BLaER1 treated with 17β-estradiol and CSF1 and Interleukin-3, amounts not matched to agents 10 nM and 100 nM (cell line): Measurements from ENCODE around the gene MTX1.

Experiments used
- H3K27ac ChIP-seq, 11 experiments: shearing (Covaris generic); formaldehyde crosslinking; 2 replicates each; pipeline ENCODE4 v1.8.1; 2022
- H3K27me3 ChIP-seq, 11 experiments: shearing (Covaris generic); formaldehyde crosslinking; 2 replicates each; pipeline ENCODE4 v1.8.1; 2022
- H3K36me3 ChIP-seq, 11 experiments: shearing (Covaris generic); formaldehyde crosslinking; 2 replicates each; pipeline ENCODE4 v1.8.1; 2022
- H3K4me1 ChIP-seq, 10 experiments: shearing (Covaris generic); formaldehyde crosslinking; 2 replicates each; pipeline ENCODE4 v1.8.1; 2022
- H3K4me2 ChIP-seq, 11 experiments: shearing (Covaris generic); formaldehyde crosslinking; 2 replicates each; pipeline ENCODE4 v1.8.1; 2022
- H3K4me3 ChIP-seq, 10 experiments: shearing (Covaris generic); formaldehyde crosslinking; 2 replicates each; pipeline ENCODE4 v1.8.1; 2022
- H3K9ac ChIP-seq, 11 experiments: shearing (Covaris generic); formaldehyde crosslinking; 2 replicates each; pipeline ENCODE4 v1.8.1; 2022
- H3K9me3 ChIP-seq, 11 experiments: shearing (Covaris generic); formaldehyde crosslinking; replicated peaks in 1 of 11; 2 replicates each; pipeline ENCODE4 v1.8.1; 2022
- H4K20me1 ChIP-seq, 11 experiments: shearing (Covaris generic); formaldehyde crosslinking; 2 replicates each; pipeline ENCODE4 v1.8.1; 2022
- Cebpa-rat ChIP-seq, 11 experiments: shearing (Covaris generic); IDR thresholded peaks; 2 replicates each; pipeline ENCODE4 v1.8.1; 2022

MTX1 gene

GRCh38 chr1:155250633-155251449, 42.3 kb downstream of the MTX1 start:
- H3K9ac ChIP-seq, result peak overlapping the region; percentile 69 to 92 (median 82)
- H3K4me2 ChIP-seq, result peak overlapping the region; percentile 72 to 97 (median 88)

GRCh38 chr1:155251566-155251965, 43.1 kb downstream of the MTX1 start:
- peak overlapping the region; percentile 58 to 97 (median 72); a peak in 21 of 22 replicates for H3K4me2 ChIP-seq

More at GRCh38 chr1:155250633-155251449, 42.3 kb downstream of the MTX1 start:
- H4K20me1 ChIP-seq, result peaks cover 0 to 4% (median 0%) of the 10 kb centered on the region in 11 experiments; a peak in 1 of 22 replicates
- no peaks in the 10 kb centered on the region for H3K27me3 ChIP-seq
- peak overlapping the region; percentile 59 to 83 (median 78); a peak in 20 of 22 replicates for H3K27ac ChIP-seq
- peak overlapping the region; percentile 54 to 79 (median 64) for H3K4me3 ChIP-seq
- no peak for TF ChIP-seq Cebpa-rat (IDR thresholded peaks at IDR 0.05)
- H3K4me1 ChIP-seq, result peaks cover 41 to 58% (median 52%) of the 10 kb centered on the region in 10 experiments
- peaks cover 6 to 33% (median 16%) of the 10 kb centered on the region in 11 experiments; a peak in 19 of 22 replicates for H3K36me3 ChIP-seq
- H3K9me3 ChIP-seq, result no peaks in the 10 kb centered on the region

GRCh38 chr1:155253208-155253607, 44.7 kb downstream of the MTX1 start:
- H4K20me1 ChIP-seq, result peaks cover 0 to 13% (median 0%) of the 10 kb centered on the region in 11 experiments; a peak in 4 of 22 replicates
- H3K27me3 ChIP-seq, result no peaks in the 10 kb centered on the region
- H3K4me3 ChIP-seq, result peak overlapping the region in 6 of 10 experiments; percentile 7 to 85 (median 72); a peak in 8 of 20 replicates
- H3K4me2 ChIP-seq, result peak overlapping the region; percentile 90 to 100 (median 100)
- TF ChIP-seq Cebpa-rat (IDR thresholded peaks at IDR 0.05), result no peak
- H3K36me3 ChIP-seq, result peaks cover 15 to 35% (median 20%) of the 10 kb centered on the region in 11 experiments; a peak in 20 of 22 replicates
- H3K4me1 ChIP-seq, result peaks cover 47 to 65% (median 59%) of the 10 kb centered on the region in 10 experiments
- H3K9ac ChIP-seq, result peak overlapping the region in 9 of 11 experiments; percentile 72 to 92 (median 84); a peak in 14 of 22 replicates
- H3K27ac ChIP-seq, result no peak overlapping the region
- no peaks in the 10 kb centered on the region for H3K9me3 ChIP-seq

More at GRCh38 chr1:155251566-155251965, 43.1 kb downstream of the MTX1 start:
- Histone ChIP-seq H3K27ac (peak overlapping the region in 4 of 11 experiments; percentile 13 to 78 (median 58); a peak in 4 of 22 replicates), H3K4me3 (peak overlapping the region in 1 of 10 experiments; percentile 70; a peak in 1 of 20 replicates), H3K36me3 (peaks cover 8 to 35% (median 21%) of the 10 kb centered on the region in 11 experiments; a peak in 20 of 22 replicates), H3K9me3 (no peaks in the 10 kb centered on the region), H3K9ac (peak overlapping the region in 7 of 11 experiments; percentile 44 to 83 (median 78); a peak in 7 of 22 replicates), H3K4me1 (peaks cover 47 to 65% (median 58%) of the 10 kb centered on the region in 10 experiments), H3K27me3 (no peaks in the 10 kb centered on the region), H4K20me1 (peaks cover 0 to 9% (median 0%) of the 10 kb centered on the region in 11 experiments; a peak in 4 of 22 replicates)
- no peak for TF ChIP-seq Cebpa-rat (IDR thresholded peaks at IDR 0.05)

DNA sequence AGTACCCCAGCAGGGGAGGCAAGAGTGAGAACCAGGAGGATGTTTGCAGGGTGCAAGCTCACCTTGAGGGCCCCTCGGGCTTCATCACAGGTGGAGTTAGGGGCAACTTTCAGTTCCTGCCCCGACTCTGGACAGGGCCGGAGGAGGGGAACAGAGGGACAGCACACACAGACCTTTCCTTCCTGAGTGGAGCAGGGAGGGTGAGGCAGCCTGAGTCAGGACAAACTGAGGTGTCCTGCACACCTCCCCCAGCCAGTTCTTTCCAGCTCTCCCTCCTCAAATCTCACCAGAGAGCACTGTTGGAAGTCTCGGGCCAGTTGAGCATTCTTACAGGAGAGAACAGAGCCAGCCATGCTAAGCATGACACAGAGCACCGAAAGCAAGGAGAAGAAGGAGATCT, 45.3 kb downstream of the MTX1 start:
- H3K27ac ChIP-seq, result peak overlapping the region in 5 of 11 experiments; percentile 69 to 80 (median 77); a peak in 6 of 22 replicates
- peak overlapping the region; percentile 72 to 92 (median 83) for H3K9ac ChIP-seq
- peak overlapping the region; percentile 68 to 85 (median 74) for H3K4me3 ChIP-seq
- no peak for TF ChIP-seq Cebpa-rat (IDR thresholded peaks at IDR 0.05)
- peaks cover 0 to 13% (median 0%) of the 10 kb centered on the region in 11 experiments; a peak in 4 of 22 replicates for H4K20me1 ChIP-seq
- H3K9me3 ChIP-seq, result no peaks in the 10 kb centered on the region
- H3K4me2 ChIP-seq, result peak overlapping the region; percentile 90 to 100 (median 100)
- peaks cover 20 to 35% (median 23%) of the 10 kb centered on the region in 11 experiments for H3K36me3 ChIP-seq
- H3K27me3 ChIP-seq, result no peaks in the 10 kb centered on the region
- peaks cover 47 to 65% (median 59%) of the 10 kb centered on the region in 10 experiments for H3K4me1 ChIP-seq

DNA sequence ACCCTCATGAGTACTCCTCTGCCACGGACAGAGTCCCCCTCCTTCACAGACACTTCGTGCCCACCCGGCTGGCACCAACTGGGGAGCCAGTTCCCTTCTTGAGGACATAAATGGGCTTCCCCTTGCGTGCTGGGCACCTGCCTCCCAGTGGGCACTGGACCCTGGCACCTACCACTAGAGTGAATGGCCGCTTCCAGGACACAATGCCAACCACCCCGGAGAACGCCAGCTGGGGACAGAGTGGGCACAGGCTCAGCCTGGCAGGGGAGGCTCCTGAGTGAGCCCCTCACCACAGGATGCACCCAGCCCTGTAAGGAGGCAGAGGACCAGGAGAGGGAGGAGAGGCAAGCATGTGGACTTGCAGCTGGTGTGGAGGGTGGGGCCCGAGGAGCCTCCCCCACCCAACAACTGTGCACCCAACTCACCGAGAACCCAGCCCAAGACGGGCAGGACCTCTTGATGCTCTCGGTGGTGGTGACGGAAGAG, 45.8 kb downstream of the MTX1 start:
- no peak for TF ChIP-seq Cebpa-rat (IDR thresholded peaks at IDR 0.05)
- Histone ChIP-seq H3K27ac (peak overlapping the region in 9 of 11 experiments; percentile 69 to 81 (median 78); a peak in 17 of 22 replicates), H3K9ac (peak overlapping the region; percentile 72 to 92 (median 83))

DNA sequence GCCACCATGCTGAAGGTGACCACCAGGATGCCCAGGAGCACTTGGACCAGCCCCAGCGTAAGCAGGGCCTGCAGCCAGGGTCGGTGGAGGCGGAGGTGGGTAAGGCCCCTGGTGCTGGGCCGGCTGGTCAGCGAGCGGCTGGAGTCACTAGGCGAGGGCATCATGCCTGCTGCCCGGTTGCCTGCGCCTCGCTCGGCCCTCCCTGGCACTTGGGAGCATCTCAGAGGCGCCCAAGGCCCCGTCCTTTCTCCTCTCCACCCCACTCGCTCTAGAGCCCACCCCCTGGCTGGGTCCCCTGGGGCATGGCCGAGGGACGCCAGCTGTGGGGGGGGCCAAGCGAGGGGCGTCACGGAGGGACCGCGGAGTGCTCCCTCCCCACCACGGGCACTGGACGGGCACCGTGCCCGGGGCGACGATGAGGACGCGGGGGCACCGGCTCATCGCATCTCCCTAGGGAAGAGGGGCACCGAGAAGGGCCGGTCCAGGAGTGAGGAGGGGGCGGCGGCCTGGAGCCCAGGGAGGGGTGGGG, 46.3 kb downstream of the MTX1 start:
- Histone ChIP-seq H4K20me1 (peaks cover 0 to 18% (median 0%) of the 10 kb centered on the region in 11 experiments; a peak in 5 of 22 replicates), H3K4me2 (peak overlapping the region; percentile 90 to 100 (median 100)), H3K4me3 (peak overlapping the region; percentile 68 to 85 (median 74)), H3K9ac (peak overlapping the region; percentile 72 to 92 (median 83)), H3K36me3 (peaks cover 29 to 42% (median 33%) of the 10 kb centered on the region in 11 experiments), H3K27me3 (no peaks in the 10 kb centered on the region), H3K9me3 (no peaks in the 10 kb centered on the region), H3K27ac (peak overlapping the region; percentile 69 to 88 (median 78); a peak in 21 of 22 replicates), H3K4me1 (peaks cover 45 to 59% (median 54%) of the 10 kb centered on the region in 10 experiments)
- TF ChIP-seq Cebpa-rat (IDR thresholded peaks at IDR 0.05), result no peak

More for the DNA sequence above, 45.8 kb downstream of the MTX1 start:
- H3K36me3 ChIP-seq, result peaks cover 25 to 37% (median 28%) of the 10 kb centered on the region in 11 experiments
- peak overlapping the region; percentile 90 to 100 (median 100) for H3K4me2 ChIP-seq
- H3K4me1 ChIP-seq, result peaks cover 47 to 64% (median 57%) of the 10 kb centered on the region in 10 experiments
- H3K27me3 ChIP-seq, result no peaks in the 10 kb centered on the region
- no peaks in the 10 kb centered on the region for H3K9me3 ChIP-seq
- peaks cover 0 to 15% (median 0%) of the 10 kb centered on the region in 11 experiments; a peak in 5 of 22 replicates for H4K20me1 ChIP-seq
- peak overlapping the region; percentile 68 to 85 (median 74) for H3K4me3 ChIP-seq

DNA sequence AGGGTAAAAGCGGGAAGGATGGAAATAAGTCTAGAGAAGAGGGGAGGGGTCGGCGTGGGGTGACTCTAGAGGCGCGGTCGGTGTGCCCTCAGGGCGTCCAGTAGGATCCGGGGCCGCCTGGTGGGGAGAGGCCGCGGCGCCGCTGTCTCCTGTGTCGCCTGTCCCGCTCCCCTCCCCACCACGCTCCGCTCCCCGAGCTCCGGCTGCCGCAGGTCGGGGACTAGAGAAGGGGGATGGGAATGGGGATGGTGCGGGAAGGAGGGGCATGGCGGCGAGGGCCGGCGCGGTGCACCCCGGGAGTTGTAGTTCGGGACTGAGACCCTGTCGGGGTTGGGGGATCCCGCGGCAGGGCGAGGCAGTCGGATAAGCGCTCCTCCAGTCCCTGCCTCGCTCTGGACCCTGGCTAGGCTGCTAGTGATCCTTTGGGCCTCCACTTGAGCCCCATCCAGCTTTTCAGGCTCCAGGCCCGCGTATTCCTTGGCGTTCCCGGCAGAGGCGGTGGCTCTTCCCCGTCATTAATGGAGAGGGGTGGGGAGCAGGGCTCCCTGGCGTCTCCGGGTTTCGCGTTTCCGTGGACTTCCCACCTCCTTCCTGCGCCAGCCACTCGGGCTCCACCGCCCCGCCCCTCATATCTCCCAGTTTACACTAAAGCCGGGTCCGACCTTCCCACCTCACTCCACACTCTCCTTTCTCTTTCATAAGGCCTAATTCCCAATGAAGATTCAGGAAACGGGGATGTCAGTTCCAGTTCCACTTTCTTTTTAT, 46.9 kb downstream of the MTX1 start, which contains the start of gene ENTREP3:
TSS of gene ENTREP3 (minus strand) at position 241 of the 765 bp plus-strand sequence. CDS start 606 bp downstream, outside the sequence.
- TF ChIP-seq Cebpa-rat (IDR thresholded peaks at IDR 0.05), result no peak
- peak within 1 kb of the TSS; percentile 72 to 92 (median 83) for H3K9ac ChIP-seq
- H3K9me3 ChIP-seq, result no peaks in the 10 kb centered on the region
- H3K36me3 ChIP-seq, result peaks cover 35 to 48% (median 39%) of the 10 kb centered on the region in 11 experiments
- H3K4me1 ChIP-seq, result peaks cover 44 to 59% (median 53%) of the 10 kb centered on the region in 10 experiments
- peak within 1 kb of the TSS; percentile 68 to 85 (median 74) for H3K4me3 ChIP-seq
- peak within 1 kb of the TSS; percentile 90 to 100 (median 100) for H3K4me2 ChIP-seq
- H4K20me1 ChIP-seq, result peaks cover 0 to 24% (median 3%) of the 10 kb centered on the region in 11 experiments; a peak in 9 of 22 replicates
- no peaks in the 10 kb centered on the region for H3K27me3 ChIP-seq
- peak within 1 kb of the TSS; percentile 69 to 88 (median 78) for H3K27ac ChIP-seq
